HEK293T (cell line): Measurements from ENCODE around the gene DOCK9.

Experiments
- CTCF ChIA-PET: fragments of 350-600 bp; formaldehyde crosslinking; extraction: SDS; loops from one replicate; lab custom pipeline; 2021; ENCODE audit warnings: antibody characterized with exemption, inconsistent platforms; lab: Yijun Ruan, JAX
- POLR2A ChIA-PET: fragments of 350-600 bp; formaldehyde crosslinking; extraction: SDS; loops from one replicate; lab custom pipeline; 2020; ENCODE audit warnings: antibody characterized with exemption, inconsistent platforms; lab: Yijun Ruan, JAX
- DNase-seq: peaks from one replicate; pipeline ENCODE4 v3.0.0; 2012; ENCODE audit warnings: mixed read lengths; ENCODE audit errors: extremely low spot score
- ARNT ChIP-seq: fragments of 450-650 bp; IDR thresholded peaks from 2 replicates; pipeline ENCODE4 v1.6.1; 2017; ENCODE audit warnings: mild to moderate bottlenecking
- BHLHE40 ChIP-seq: fragments of 450-650 bp; IDR thresholded peaks from 2 replicates; pipeline ENCODE4 v1.6.1; 2016; ENCODE audit warnings: mild to moderate bottlenecking, moderate library complexity, borderline replicate concordance
- CTBP1 ChIP-seq: fragments of 450-650 bp; IDR thresholded peaks from 2 replicates; pipeline ENCODE4 v1.6.1; 2016; ENCODE audit warnings: borderline replicate concordance
- ELF4 ChIP-seq: fragments of 450-650 bp; IDR thresholded peaks from 2 replicates; pipeline ENCODE4 v1.6.1; 2017; ENCODE audit warnings: antibody characterized with exemption
- FOXA1 ChIP-seq: fragments of 450-650 bp; IDR thresholded peaks from 2 replicates; pipeline ENCODE4 v1.6.1; 2016; ENCODE audit warnings: mild to moderate bottlenecking
- FOXK2 ChIP-seq: fragments of 450-650 bp; IDR thresholded peaks from 2 replicates; pipeline ENCODE4 v1.6.1; 2016; ENCODE audit warnings: mild to moderate bottlenecking
- FOXM1 ChIP-seq: fragments of 450-650 bp; IDR thresholded peaks from 2 replicates; pipeline ENCODE4 v1.6.1; 2017; ENCODE audit warnings: mild to moderate bottlenecking, borderline replicate concordance
- HDGF ChIP-seq: fragments of 450-650 bp; IDR thresholded peaks from 2 replicates; pipeline ENCODE4 v1.6.1; 2017; ENCODE audit warnings: antibody characterized with exemption, borderline replicate concordance
- L3MBTL2 ChIP-seq: fragments of 450-650 bp; conservative IDR thresholded peaks from 2 replicates; pipeline ENCODE4 v1.6.1; 2016; ENCODE audit warnings: mild to moderate bottlenecking
- LEF1 ChIP-seq: fragments of 450-650 bp; IDR thresholded peaks from 2 replicates; pipeline ENCODE4 v1.6.1; 2017; ENCODE audit warnings: mild to moderate bottlenecking, borderline replicate concordance
- NFRKB ChIP-seq: fragments of 450-650 bp; IDR thresholded peaks from 2 replicates; pipeline ENCODE4 v1.6.1; 2016; ENCODE audit warnings: mild to moderate bottlenecking, moderate library complexity
- PKNOX1 ChIP-seq: fragments of 450-650 bp; IDR thresholded peaks from 2 replicates; pipeline ENCODE4 v1.6.1; 2016
- SP1 ChIP-seq: fragments of 450-650 bp; IDR thresholded peaks from 2 replicates; pipeline ENCODE4 v1.6.1; 2017
- SUZ12 ChIP-seq: fragments of 450-650 bp; IDR thresholded peaks from 2 replicates; pipeline ENCODE4 v1.6.1; 2016; ENCODE audit warnings: mild to moderate bottlenecking
- TARDBP ChIP-seq: fragments of 450-650 bp; IDR thresholded peaks from 2 replicates; pipeline ENCODE4 v1.6.1; 2016
- ZNF384 ChIP-seq: fragments of 450-650 bp; IDR thresholded peaks from 2 replicates; pipeline ENCODE4 v1.6.1; 2016

The DOCK9 gene

GRCh38 chr13:99004978-99005377 lies 27.1 kb upstream of the DOCK9 start:
- ChIA-PET POLR2A (no interaction called here), CTCF (interaction anchor here (0.7 kb wide), 1 partner anchor 114 kb away, joined by 4 read pairs; no protein-coding TSS in a partner anchor)
- no peak for DNase-seq
- TF ChIP-seq L3MBTL2 (no peak), HDGF (no peak), TARDBP (no peak), NFRKB (no peak), SUZ12 (no peak)

GRCh38 chr13:99003851-99004471 lies 26.1 kb upstream of the DOCK9 start:
- TF ChIP-seq PKNOX1, result no peak
- no peak for TF ChIP-seq CTBP1
- TF ChIP-seq ZNF384, result no peak
- no peak for TF ChIP-seq ELF4
- TF ChIP-seq NFRKB, result no peak
- no peak for TF ChIP-seq BHLHE40
- TF ChIP-seq FOXA1, result no peak
- TF ChIP-seq HDGF, result no peak
- no peak for TF ChIP-seq FOXK2
- no peak for TF ChIP-seq L3MBTL2
- no peak for TF ChIP-seq SUZ12
- no peak for TF ChIP-seq FOXM1
- CTCF ChIA-PET, result no interaction called here
- POLR2A ChIA-PET, result no interaction called here
- no peak for DNase-seq

- no peak for DNase-seq
- ChIA-PET CTCF (no interaction called here), POLR2A (no interaction called here)
- TF ChIP-seq NFRKB (no peak), L3MBTL2 (no peak), TARDBP (no peak), FOXM1 (no peak), FOXA1 (no peak), LEF1 (no peak), ZNF384 (no peak), SP1 (no peak), HDGF (no peak), ARNT (no peak)
Observed at GRCh38 chr13:99003186-99003585, 25.3 kb upstream of the DOCK9 start.

- ChIA-PET CTCF (no interaction called here), POLR2A (no interaction called here)
- DNase-seq, result no peak
- TF ChIP-seq ARNT (no peak), SUZ12 (no peak), ELF4 (no peak), L3MBTL2 (no peak), HDGF (no peak), SP1 (no peak), CTBP1 (no peak), FOXM1 (no peak), NFRKB (no peak), BHLHE40 (no peak), PKNOX1 (no peak), FOXA1 (no peak), LEF1 (no peak), ZNF384 (no peak)
Observed at GRCh38 chr13:99002172-99002710, 24.4 kb upstream of the DOCK9 start.

- DNase-seq, result no peak
- CTCF ChIA-PET, result no interaction called here
- TF ChIP-seq L3MBTL2 (no peak), SUZ12 (no peak)
- POLR2A ChIA-PET, result no interaction called here
Observed at GRCh38 chr13:99000137-99000536, 22.3 kb upstream of the DOCK9 start.

- ChIA-PET POLR2A (no interaction called here), CTCF (no interaction called here)
- no peak for TF ChIP-seq ZNF384
- TF ChIP-seq PKNOX1, result no peak
- no peak for TF ChIP-seq TARDBP
- no peak for TF ChIP-seq FOXA1
- TF ChIP-seq SP1, result no peak
- DNase-seq, result no peak
Observed at GRCh38 chr13:98999639-98999952, 21.7 kb upstream of the DOCK9 start.
